ENCODE data around the gene CACNB4.

CACNB4 gene

GRCh38 chr2:152088006-152088405 is 10.8 kb downstream of the CACNB4 start:
- DNase-seq (ENCODE audit: low read depth) = no peak

DNA sequence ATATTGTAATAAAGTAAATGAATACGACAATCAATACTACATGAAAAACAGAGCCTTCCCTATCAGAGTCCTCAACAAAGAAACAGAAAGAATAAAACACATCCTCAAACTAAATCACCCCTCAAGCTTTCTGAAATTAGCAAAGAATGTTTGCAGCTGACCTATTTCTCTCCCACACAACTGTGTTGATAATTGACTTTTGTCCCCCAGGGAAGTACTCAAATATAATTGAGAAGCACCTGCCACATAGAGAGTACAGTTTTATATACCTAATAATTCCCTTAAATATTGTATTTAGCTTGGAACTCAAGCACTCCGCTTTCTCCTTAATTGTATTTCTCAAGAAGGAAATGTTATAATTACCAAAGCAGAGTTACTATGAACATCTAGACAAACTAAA is 12.6 kb downstream of the CACNB4 start:
- DNase-seq (ENCODE audit: low read depth) = no peak

DNA sequence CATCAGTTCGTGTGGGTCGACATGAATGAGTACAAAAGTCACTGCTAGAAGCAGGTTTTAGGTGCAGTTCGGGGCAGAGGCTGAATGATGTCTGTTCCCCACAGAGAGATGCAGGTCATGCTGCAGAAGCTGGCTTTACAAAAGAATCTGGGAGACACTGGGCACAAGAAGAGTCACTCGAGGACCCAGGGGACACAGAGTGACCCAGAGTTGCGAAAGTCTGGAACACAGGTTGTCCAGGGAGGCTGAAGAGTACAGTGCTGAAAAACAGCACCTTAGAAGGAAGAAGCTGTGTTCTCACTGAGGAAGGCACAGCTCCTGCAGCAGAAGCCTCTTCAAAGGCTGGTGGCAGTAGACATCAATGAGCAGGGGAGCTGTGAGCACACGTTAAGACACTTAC is 14.8 kb downstream of the CACNB4 start:
- no peak for DNase-seq (ENCODE audit: low read depth)

GRCh38 chr2:152083202-152083875 is 15.5 kb downstream of the CACNB4 start:
- DNase-seq (ENCODE audit: low read depth) = no peak

- no peak for DNase-seq (ENCODE audit: low read depth)
These were observed 20.2 kb downstream of the CACNB4 start for GRCh38 chr2:152078662-152079061.

DNA sequence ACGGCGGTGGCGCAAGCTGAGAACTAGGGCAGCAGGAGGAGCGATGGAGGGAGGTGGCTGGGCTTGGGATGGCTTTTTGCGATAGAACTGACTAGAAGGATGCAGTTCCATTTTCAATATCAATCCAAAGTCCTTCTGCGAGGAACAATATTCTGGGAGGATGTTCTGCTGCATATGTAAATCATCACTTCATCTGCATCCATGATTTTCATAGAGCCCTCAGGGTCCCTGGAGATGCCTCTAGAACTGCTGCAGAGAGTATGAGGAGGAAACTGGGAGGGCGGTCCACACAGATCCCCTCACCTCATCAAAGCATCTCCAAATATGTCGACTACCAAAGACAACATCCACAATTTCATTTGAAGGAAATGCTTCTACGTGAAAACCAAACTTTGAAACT is 20.8 kb downstream of the CACNB4 start:
- no peak for DNase-seq (ENCODE audit: low read depth)

DNA sequence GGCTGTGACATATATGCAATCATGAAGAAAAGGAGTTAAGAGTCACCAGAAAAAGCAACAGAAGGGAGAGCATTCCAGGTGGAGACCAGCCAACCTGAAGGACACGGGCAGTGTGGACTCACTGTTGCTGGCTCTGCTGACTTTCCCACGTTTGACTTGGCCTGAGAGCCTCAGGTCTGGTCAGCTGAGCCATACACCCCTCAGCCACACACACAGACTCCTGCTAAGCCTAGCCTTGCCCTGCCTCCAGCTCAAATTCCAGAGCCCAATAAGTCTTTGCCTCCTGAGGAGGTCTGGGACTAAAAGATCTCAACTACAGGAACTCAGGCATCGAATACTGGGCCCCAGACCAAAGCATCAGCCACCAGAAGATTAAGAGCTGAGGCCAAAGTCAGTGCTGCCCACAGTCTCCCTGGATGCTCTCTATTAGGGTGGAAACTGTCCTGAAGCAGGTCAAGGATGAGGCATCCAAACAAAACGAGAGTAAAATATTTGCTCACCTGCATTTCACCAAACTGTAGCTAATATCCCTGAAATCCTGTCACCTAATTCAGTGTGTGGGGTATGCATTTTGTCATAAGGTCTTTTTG is 23.3 kb downstream of the CACNB4 start:
- DNase-seq (ENCODE audit: low read depth) = no peak

GRCh38 chr2:152072011-152072410 is 26.8 kb downstream of the CACNB4 start:
- DNase-seq (ENCODE audit: low read depth) = no peak

DNA sequence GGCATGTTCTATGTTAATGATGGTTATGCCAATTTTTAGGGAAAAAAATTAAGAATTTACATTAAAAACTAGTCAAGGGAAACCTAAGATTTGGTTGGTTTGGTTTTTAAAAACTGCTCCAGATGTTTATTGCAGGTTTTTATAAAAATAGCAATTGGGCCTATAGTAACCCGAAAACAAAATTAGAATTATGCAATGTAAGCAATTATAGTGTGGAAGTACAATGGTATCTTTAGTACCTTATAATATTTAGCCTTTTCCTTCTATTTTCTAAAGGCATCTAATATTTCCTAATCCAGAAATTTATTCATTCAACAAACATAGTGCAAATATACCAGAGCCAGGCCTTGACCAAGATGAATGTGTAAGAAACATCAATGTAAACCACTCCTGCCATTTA is 27.3 kb downstream of the CACNB4 start:
- DNase-seq (ENCODE audit: low read depth) = no peak

GRCh38 chr2:152071092-152071491 is 27.8 kb downstream of the CACNB4 start:
- no peak for DNase-seq (ENCODE audit: low read depth)

DNA sequence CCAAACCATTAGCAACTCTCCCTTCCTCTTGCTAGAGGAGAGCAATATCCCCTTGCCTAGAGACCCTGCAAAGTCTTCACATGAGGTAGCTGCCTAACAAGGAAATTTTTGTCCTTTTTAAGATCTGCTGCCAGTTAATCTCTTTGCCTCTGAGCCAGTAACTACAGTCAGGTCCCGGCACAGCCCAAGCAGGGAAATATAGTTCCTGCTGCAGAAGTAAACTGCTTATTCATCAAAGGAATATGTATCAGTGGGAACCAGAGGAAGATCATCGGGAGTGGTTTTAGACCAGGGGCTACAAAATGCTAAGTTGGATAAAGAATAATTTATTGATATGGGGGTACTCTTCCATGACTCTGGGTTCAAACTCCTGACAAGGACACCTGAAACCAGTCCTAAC is 30.6 kb downstream of the CACNB4 start:
- no peak for DNase-seq (ENCODE audit: low read depth)

- DNase-seq (ENCODE audit: low read depth) = no peak
These were observed 31.0 kb downstream of the CACNB4 start for GRCh38 chr2:152067823-152068222.

- DNase-seq (ENCODE audit: low read depth) = no peak
These were observed 32.9 kb downstream of the CACNB4 start for GRCh38 chr2:152065945-152066344.

- DNase-seq (ENCODE audit: low read depth) = no peak
These were observed 34.8 kb downstream of the CACNB4 start for GRCh38 chr2:152064001-152064400.

DNA sequence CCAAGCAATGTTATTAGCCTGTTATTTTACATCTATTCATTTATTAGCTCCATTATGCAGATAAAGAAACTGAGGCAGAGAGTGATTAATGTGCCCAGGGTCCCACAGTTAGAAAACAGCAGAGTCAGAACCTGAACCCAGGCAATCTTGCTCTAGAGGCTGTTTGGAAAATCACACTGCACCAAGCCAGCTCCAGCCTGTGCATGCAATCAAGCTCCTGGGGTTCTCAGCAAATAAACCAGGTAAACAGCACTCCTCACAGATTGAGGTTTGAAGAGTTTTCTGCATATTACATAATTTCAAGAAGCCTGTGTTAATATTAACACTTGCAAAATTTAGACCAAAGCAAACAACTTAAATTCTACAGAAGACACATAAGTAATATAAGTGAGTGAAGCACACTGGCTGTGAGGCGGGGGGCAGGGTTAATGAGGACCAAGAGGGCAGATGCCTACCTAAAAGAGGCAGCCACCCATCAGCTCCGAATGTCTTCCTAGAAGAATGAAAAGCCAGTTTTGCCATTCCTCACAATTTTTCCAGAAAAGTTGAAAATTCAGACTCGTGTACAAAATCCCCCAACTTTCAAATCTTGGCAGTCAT is 35.4 kb downstream of the CACNB4 start:
- no peak for DNase-seq (ENCODE audit: low read depth)

DNA sequence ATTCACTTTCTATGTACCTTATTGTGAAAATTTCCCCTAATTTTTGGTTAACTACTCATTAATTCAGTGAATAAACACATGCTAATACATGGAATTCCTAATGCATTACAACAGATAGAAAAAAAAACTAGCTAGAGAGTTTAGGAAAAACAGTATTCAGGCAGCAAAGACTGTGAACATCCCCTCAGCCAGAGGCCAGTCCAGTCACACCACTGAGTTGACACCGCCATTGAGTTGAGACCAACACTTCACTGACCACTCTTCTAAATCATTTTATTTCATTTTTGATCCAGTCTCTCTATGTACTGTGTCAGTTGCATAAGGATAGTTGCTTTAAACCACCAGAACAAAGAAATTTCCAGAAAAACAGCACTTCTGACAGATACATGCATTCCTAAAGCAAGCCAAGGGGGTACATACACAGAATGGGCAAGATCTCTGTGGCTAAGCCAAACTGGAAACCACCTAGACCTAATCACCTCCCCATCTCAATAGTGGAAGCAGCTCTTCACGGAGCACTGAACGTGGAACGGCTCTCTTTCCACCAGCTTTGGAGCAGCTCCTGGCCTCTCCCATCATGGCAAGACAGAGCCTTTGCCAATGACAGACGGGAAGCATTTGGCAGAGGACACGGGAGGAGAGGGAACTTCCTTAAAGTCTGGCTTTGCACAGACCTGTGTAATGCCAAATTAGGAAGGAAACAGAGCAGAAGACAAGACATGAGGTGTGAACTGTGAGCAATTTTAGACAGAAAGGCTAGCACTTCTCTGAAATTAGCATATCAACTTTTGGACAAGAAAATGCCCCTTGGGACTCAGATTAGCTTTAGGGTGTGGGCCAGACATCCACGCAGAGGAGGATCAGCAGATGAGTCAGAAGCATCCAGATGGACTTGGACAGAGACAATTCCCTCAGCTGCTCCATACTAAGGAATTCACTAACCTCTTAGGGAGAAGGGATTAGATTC is 36.4 kb downstream of the CACNB4 start:
- DNase-seq (ENCODE audit: low read depth) = no peak

- no peak for DNase-seq (ENCODE audit: low read depth)
These were observed 37.5 kb downstream of the CACNB4 start for GRCh38 chr2:152061383-152061782.

DNA sequence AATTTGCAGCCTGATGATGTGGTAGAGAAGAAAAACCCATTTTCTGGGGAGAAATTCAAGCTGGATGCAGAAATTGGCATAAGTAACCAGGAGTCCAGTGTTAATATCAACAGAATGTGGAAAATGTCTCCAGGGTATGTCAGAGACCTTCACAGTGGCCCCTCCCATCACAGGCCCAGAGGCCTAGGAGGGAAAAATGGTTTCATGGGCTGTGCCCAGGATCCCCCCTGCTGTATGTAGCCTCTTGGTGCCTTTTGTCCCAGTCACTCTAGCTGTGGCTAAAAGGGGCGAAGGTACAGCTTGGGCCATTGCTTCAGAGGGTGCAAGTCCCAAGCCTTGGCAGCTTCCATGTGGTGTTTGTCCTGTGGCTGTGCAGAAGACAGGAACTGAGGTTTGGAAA is 40.2 kb downstream of the CACNB4 start:
- DNase-seq (ENCODE audit: low read depth) = no peak

DNA sequence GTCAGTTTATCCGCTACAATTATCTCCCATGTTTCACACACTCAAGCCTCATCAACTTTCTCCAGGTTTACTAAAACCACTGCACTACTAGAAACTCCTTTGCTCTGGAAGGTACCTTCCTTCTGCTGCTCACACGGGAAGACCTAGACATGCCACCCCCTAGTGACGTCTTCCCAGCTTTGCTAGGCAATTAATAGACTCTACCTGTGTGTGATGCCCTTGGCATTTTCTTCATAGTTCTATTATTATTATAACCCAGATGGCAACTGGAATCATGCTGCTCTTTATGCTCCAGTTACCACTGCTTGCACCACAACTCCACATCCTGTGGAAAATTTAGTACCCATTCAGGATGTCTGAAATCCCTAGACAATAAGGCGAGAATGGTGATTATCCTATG is 42.4 kb downstream of the CACNB4 start:
- no peak for DNase-seq (ENCODE audit: low read depth)

- no peak for DNase-seq (ENCODE audit: low read depth)
These were observed 43.3 kb downstream of the CACNB4 start for GRCh38 chr2:152055366-152056108.

DNA sequence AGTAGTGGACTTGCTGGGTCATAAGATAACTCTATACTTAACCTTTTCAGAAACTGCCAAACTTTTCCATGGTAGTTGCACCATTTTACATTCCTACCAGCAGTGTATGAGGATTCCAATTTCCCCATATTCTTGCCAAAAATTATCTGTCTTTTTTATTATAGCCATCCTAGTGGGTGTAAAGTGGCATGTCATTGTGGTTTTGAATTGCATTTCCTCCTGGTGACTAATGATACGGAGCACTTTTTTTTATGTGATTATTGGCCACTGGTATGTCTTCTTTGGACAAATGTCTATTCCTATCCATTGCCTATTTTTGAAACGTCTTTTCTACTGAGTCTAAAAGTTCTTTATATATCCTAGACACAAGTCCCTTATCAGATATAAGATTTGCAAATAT is 44.3 kb downstream of the CACNB4 start:
- no peak for DNase-seq (ENCODE audit: low read depth)

- DNase-seq (ENCODE audit: low read depth) = no peak
These were observed 47.4 kb downstream of the CACNB4 start for GRCh38 chr2:152051436-152051835.
